ENCODE measurements around the gene MESP1.

MESP1 gene

DNA sequence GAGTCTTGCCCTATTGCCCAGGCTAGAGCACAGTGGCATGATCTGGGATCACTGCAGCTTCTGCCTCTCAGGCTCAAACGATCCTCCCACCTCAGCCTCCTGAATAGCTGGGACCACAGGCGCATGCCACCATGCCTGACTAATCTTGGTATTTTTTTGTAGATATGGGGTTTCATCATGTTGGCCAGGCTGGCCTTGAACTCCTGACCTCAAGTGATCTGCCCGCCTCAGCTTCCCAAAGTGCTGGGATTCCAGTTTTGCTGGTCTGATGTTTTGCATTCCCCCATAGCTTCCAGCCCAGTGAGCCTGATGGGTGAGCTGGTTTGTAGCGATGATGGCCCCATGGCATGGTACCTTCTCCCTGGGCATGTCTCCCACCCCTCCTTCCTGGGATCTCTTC, 4.7 kb upstream of the MESP1 start:
- no peak for DNase-seq

GRCh38 chr15:89754361-89755154, 3.5 kb upstream of the MESP1 start:
- DNase-seq, result peak in 1 of 2 experiments; percentile 51

- no peak for DNase-seq
Observed at GRCh38 chr15:89753855-89754254, 2.8 kb upstream of the MESP1 start.

DNA sequence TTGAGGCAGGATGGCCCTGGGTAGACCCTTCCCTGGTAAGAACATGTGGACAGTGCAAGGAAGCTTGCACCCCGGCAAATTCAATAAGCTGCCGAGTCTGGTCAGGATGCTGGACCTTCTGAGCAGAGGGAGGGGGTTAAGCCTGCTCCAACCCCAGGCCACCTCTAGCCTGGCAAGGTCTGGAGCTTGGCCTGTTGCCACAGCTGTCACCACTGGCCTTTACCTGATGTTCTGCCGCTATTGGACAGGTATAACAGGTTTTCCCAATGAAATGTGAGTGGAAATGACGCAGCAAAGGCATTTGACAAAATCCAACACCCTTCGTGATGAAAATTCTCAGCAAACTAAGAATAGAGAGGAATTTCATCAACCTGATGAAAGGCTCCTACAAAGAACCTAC, 699 bp upstream of the MESP1 start:
- no peak for DNase-seq

- no peak for DNase-seq
Observed at GRCh38 chr15:89749951-89750559, 994 bp downstream of the MESP1 start.

GRCh38 chr15:89749526-89749925, 1.5 kb downstream of the MESP1 start:
- no peak for DNase-seq

DNA sequence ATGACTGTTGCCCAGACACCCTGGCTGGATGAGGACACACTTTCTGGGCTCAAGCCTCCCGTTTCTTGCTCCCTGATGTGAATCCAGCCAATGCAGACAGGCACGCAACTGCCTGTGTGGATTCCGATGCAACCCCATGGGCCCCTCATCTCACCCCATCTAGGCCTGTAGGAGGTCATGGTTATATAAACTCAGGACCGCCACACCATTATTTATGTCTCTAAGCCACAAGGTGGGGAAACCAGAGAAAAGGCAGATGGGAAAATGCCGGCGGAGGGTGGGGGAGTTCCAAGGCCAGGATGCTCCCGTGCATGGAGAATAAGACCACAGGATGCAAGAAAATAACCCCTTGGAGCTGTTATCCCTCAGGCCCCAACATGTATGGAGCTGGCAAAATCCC, 2.0 kb downstream of the MESP1 start:
- no peak for DNase-seq

- no peak for DNase-seq
Observed at GRCh38 chr15:89747708-89748682, 3.1 kb downstream of the MESP1 start.

DNA sequence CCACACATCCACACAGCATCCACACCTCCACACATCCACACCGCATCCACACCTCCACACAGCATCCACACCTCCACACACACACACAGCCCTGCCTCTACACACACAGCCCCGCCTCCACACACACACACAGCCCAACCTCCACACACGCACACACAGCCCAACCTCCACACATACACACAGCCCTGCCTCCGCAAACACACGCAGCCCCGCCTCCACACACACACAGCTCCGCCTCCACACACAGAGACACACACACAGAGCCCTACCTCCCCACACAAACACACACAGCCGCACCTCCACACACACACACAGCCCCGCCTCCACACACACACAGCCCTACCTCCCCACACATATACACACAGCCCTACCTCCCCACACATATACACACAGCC, 4.7 kb downstream of the MESP1 start:
- no peak for DNase-seq

GRCh38 chr15:89745768-89746167, 5.3 kb downstream of the MESP1 start:
- no peak for DNase-seq

GRCh38 chr15:89745131-89745530, 5.9 kb downstream of the MESP1 start:
- no peak for DNase-seq

- no peak for DNase-seq
Observed at GRCh38 chr15:89743594-89743993, 7.5 kb downstream of the MESP1 start.

DNA sequence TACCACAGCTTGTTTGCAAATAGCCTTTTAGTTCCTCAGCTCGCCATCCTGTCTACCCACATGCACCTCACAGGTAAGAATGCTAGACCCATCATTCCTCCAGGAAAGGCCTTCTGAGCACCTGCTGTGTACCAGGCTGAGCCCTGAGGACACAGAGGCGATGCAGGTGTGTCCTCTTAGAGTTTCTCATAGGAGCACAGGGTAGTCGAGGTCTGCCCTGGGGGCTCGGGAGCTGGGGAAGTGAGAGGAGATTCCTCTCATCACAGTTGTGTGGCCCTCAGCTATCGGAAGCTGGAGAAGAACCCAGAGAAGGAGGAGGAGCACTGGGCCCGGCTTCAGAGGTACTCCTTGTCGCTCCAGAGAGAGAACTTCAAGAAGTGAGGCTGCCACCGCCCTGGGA, 8.0 kb downstream of the MESP1 start:
- no peak for DNase-seq

DNA sequence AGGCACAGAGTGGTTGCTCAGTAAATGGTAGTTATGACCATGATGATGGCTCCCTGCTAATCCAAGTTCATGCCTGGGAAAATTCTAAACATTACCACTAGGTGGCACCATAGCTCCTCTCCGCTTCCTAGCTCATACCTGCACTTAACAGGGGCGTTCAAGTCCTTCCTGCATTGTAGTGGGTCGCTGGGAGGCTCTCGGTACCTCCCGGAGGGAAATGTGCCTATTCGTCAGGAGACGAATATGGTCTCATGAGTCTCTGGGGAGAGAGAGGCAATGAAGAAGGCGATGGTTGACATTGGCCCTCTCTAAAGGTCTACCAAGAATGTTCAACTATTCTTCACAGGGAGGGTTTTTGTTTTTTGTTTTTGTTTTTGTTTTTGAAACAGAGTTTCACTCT, 10.9 kb downstream of the MESP1 start:
- DNase-seq, result peak; percentile 24 to 84

DNA sequence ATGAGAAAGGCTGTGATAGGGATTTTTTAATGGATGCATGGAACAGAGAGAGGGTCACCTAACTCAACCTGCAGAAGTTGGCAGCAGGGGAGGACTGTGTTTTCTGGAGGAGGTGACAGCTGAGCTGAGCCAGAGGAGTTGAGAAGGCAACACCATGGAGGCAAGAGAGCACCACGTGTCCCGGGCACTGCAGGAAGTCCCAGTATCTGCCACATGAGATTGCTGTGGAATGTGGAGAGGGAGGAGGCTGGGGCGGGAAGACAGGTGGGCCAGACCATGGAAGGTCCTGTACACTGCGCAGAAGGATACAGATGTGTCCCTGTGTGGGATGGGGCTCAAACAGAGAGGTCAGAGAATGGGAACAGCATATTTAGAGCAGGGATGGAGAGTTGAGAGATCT, 15.3 kb downstream of the MESP1 start:
- DNase-seq, result no peak

DNA sequence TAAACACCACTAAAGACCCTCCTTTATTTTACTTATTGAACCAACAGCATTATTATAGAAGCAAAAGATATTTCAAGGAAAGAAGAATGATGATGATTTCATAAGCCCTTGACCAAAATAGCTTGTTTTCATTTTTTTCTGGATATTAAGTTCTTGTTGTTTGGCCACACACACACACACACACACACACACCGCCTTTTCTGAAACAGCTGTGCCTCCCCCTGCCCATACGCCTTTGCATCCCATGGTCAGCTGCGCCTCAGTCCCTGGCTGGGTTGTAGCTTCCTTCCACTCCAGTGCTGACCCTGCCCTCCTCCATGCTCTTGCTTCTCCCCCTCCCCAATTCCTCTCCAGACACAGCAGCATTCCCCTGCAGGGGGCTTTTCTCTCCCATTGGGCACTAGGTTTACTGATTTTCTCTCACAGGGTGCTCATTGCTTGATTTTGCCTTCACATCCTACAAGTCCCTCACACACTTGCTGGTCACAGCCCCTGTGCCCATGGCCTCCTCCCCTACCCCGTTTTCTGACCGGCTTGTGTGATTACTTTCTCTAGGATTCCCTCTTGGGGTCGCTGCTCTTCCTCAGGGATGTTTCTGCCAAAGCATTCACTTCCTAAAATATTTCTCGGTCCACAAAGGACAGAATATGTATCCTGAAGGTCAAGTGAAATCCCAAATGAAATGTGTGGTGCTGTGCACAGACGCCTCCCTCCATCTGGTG, 18.4 kb downstream of the MESP1 start:
- DNase-seq, result no peak

DNA sequence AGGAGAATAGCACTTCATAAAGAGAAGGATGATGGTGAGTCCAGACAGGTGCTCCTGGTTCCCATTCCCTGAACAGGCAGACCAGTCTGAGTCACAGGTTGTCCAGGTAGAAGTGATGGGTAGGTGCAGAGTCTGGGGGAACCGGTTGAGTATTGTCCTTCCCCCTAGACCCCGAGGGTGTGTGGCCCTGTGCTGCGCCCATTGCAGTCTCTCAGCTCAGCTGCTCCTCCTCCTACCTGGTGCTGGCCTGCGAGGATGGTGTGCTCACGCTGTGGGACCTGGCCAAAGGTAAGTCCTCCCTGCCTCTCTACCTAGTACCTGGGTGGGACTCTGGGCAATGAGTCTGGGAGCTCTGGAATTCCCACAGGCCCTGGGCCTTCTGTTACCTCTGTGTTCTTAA, 19.8 kb downstream of the MESP1 start:
- no peak for DNase-seq

GRCh38 chr15:89728254-89728653, 22.8 kb downstream of the MESP1 start:
- DNase-seq, result no peak

GRCh38 chr15:89725064-89725463, 26.0 kb downstream of the MESP1 start:
- DNase-seq, result no peak

DNA sequence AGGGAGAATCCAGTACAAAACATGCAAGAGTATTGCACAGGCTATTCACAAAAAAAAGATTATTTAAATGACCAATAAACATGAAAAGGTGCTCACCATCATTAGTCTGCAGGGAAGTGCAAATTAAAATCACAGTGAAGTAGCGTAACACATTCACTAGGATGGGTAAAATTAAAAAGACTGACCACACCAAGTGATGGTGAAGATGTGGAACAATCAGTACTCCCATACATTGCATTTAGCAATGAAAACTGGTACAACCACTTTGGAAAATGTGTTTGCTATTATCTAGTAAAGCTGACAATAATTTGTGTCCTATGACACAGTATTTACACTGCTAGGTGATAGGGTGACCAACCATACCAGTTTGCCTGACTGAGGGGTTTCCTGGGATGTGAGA, 26.4 kb downstream of the MESP1 start:
- no peak for DNase-seq

- DNase-seq, result no peak
Observed at GRCh38 chr15:89723031-89723430, 28.0 kb downstream of the MESP1 start.

DNA sequence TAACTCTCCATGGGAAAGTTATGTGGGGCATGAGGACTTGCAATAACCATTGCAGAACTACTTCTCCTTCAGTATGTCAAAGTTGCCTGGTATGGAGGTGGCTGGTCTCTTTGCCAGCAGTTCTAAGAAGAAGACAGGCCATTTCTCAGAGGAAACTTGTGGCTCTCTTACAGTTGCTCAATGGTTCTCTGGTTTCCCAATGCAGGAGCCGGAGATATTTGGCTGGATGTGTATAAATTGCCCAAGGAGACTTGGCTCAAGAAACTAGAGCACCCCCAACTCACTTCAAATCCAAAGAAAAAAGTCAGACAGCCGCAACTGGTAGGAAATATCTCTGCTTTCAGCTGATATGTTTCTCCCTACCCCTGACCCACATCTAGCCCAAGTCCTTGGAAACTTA, 36.3 kb downstream of the MESP1 start:
- DNase-seq, result no peak

DNA sequence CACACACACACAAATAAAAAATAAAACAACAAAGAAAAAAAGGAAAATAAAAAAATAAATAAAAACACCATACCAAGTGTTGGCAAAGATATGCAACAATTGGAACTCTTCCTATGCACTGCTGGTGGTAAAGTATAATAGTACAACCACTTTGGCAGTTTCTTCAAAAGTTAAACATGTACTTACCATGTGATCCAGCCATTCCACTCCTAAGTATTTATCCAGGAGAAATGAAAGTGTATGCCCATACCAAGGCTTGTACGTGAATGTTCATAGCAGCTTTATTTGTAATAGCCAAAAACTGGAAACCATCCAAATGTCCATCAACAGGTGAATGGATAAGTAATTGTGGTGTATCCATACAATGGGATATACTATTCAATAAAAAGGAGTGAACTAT, 43.5 kb downstream of the MESP1 start:
- no peak for DNase-seq
